BJ (cell line): Measurements from ENCODE around the gene ZCCHC24. TPM values are rescaled to one million over a fixed set of nuclear protein-coding genes. Genes with fewer than 3 reads are reported as not detected.

ENCODE experiments used
- CTCF ChIA-PET: fragments of 350-600 bp; formaldehyde crosslinking; extraction: SDS; loops from one replicate; lab custom pipeline; 2021; ENCODE audit warnings: antibody characterized with exemption, inconsistent platforms; lab: Yijun Ruan, JAX
- POLR2A ChIA-PET: fragments of 300-600 bp; sonication (Branson Sonifier 250); formaldehyde crosslinking; extraction: SDS; loops from one replicate; lab custom pipeline; 2021; ENCODE audit warnings: antibody characterized with exemption; lab: Charles Lee
- DNase-seq: peaks from one replicate; pipeline ENCODE4 v3.0.0-alpha.2; 2011; ENCODE audit warnings: low read depth
- H3K27me3 ChIP-seq: 2 replicates; pipeline ENCODE4 v1.6.0; 2011; ENCODE audit warnings: low read length; ENCODE audit not compliant: control insufficient read depth, insufficient read depth
- H3K36me3 ChIP-seq: 2 replicates; pipeline ENCODE4 v1.5.1; 2011; ENCODE audit warnings: low read length; ENCODE audit not compliant: control insufficient read depth, insufficient read depth
- H3K4me3 ChIP-seq: 2 replicates; pipeline ENCODE4 v1.5.1; 2011; ENCODE audit warnings: low read depth, mild to moderate bottlenecking, control low read depth, low read length
- CTCF ChIP-seq: IDR thresholded peaks from 2 replicates; pipeline ENCODE4 v1.5.1; 2011; ENCODE audit warnings: low read depth, mild to moderate bottlenecking, control low read depth, inconsistent platforms, low read length, moderate library complexity; ENCODE audit not compliant: insufficient read depth
- polyA plus RNA-seq: library from polyadenylated mRNA; depleted of rRNA; stranded (reverse); fragments of >200 nt; gene quantifications from 2 replicates; pipeline ENCODE4 v1.2.3, GENCODE V29; 2011

Gene ZCCHC24
- polyA plus RNA-seq, 1 experiment: 49.1 TPM

- POLR2A ChIA-PET: interaction anchor here (0.5 kb wide), 1 partner anchor 448 kb away, joined by 13 read pairs; no protein-coding TSS in a partner anchor
These were observed 65.1 kb downstream of the ZCCHC24 start for GRCh38 chr10:79380125-79380945.

GRCh38 chr10:79379512-79380124 lies 65.8 kb downstream of the ZCCHC24 start:
- Histone ChIP-seq H3K4me3 (no peak overlapping the region), H3K36me3 (peaks cover 10% of the 10 kb centered on the region), H3K27me3 (no peaks in the 10 kb centered on the region)
- POLR2A ChIA-PET: interaction anchor here (0.5 kb wide), 1 partner anchor 448 kb away, joined by 13 read pairs; no protein-coding TSS in a partner anchor
- no peak for DNase-seq
- no peak for TF ChIP-seq CTCF
- CTCF ChIA-PET: interaction anchor here (0.5 to 3.1 kb wide), 5 partner anchors 13 to 97 kb away, joined by 3 to 18 read pairs (median 4); no protein-coding TSS in a partner anchor

More at GRCh38 chr10:79380125-79380945, 65.1 kb downstream of the ZCCHC24 start:
- H3K4me3 ChIP-seq: no peak overlapping the region
- no peak for TF ChIP-seq CTCF
- H3K36me3 ChIP-seq: peaks cover 14% of the 10 kb centered on the region
- no peaks in the 10 kb centered on the region for H3K27me3 ChIP-seq
- CTCF ChIA-PET: interaction anchor here (0.5 to 3.1 kb wide), 5 partner anchors 13 to 96 kb away, joined by 3 to 18 read pairs (median 4); no protein-coding TSS in a partner anchor
- peak; percentile 48 for DNase-seq

GRCh38 chr10:79378647-79379511 lies 66.5 kb downstream of the ZCCHC24 start:
- ChIA-PET POLR2A (no interaction called here), CTCF (interaction anchor here (1.5 to 3.1 kb wide), 2 partner anchors 60 to 89 kb away, joined by 4 to 18 read pairs; no protein-coding TSS in a partner anchor)
- H3K4me3 ChIP-seq: no peak overlapping the region
- no peak for TF ChIP-seq CTCF
- H3K27me3 ChIP-seq: no peaks in the 10 kb centered on the region
- H3K36me3 ChIP-seq: peaks cover 3% of the 10 kb centered on the region
- DNase-seq: no peak

- ChIA-PET CTCF (no interaction called here), POLR2A (no interaction called here)
- Histone ChIP-seq H3K4me3 (no peak overlapping the region), H3K36me3 (peaks cover 2% of the 10 kb centered on the region; the same call in 1 of the 2 replicates), H3K27me3 (no peaks in the 10 kb centered on the region)
- DNase-seq: no peak
- no peak for TF ChIP-seq CTCF
These were observed 67.1 kb downstream of the ZCCHC24 start for GRCh38 chr10:79378383-79378646.
